CD14-positive monocyte (primary cell): Measurements from ENCODE around the gene TRIAP1. TPM values are rescaled to one million over a fixed set of nuclear protein-coding genes. Genes with fewer than 3 reads are reported as not detected.

Source experiments
- DNase-seq, 3 donors: peaks; one replicate each; pipeline ENCODE4 v3.0.0-alpha.2; 2011 to 2022
- H2AFZ ChIP-seq: 2 replicates; pipeline ENCODE4 v1.6.0; 2012; ENCODE audit warnings: mild to moderate bottlenecking, low read depth, low read length, inconsistent platforms; ENCODE audit not compliant: insufficient read depth, poor library complexity, severe bottlenecking
- H3K27ac ChIP-seq, 2 donors: 1 replicate in 1 of 2; 2 replicates in 1 of 2; pipeline ENCODE4 v1.5.1; 2012 to 2013; ENCODE audit warnings: low read length in 2 of 2, control low read depth in 1 of 2, inconsistent platforms in 1 of 2, low read depth in 1 of 2, mild to moderate bottlenecking in 1 of 2
- H3K27me3 ChIP-seq, 2 donors: one replicate each; pipeline versions ENCODE4 v1.6.0 to v1.6.1; 2011 to 2013; ENCODE audit warnings: low read length in 2 of 2; ENCODE audit not compliant: control insufficient read depth in 2 of 2, insufficient read depth in 2 of 2
- H3K36me3 ChIP-seq, 2 donors: replicated peaks in 1 of 2; 1 replicate in 1 of 2; 2 replicates in 1 of 2; pipeline versions ENCODE4 v1.5.1 to v1.6.1; 2012 to 2013; ENCODE audit warnings: low read length in 2 of 2, control low read depth in 1 of 2, inconsistent platforms in 1 of 2, mild to moderate bottlenecking in 1 of 2; ENCODE audit not compliant: insufficient read depth in 2 of 2, control insufficient read depth in 1 of 2
- H3K4me1 ChIP-seq, 2 donors: 1 replicate in 1 of 2; 2 replicates in 1 of 2; pipeline versions ENCODE4 v1.5.1 to v1.6.1; 2012 to 2013; ENCODE audit warnings: low read length in 2 of 2, control low read depth in 1 of 2, inconsistent platforms in 1 of 2, mild to moderate bottlenecking in 1 of 2, moderate library complexity in 1 of 2; ENCODE audit not compliant: insufficient read depth in 2 of 2, control insufficient read depth in 1 of 2
- H3K4me2 ChIP-seq: replicated peaks from 2 replicates; pipeline ENCODE3; 2012; ENCODE audit warnings: low read length, moderate library complexity, mild to moderate bottlenecking; ENCODE audit not compliant: poor library complexity, severe bottlenecking; ENCODE audit errors: extremely low read depth
- H3K4me3 ChIP-seq, 3 experiments: fragments of 200-600 bp in 1 of 3; sonication (generic) in 1 of 3; replicated peaks in 1 of 3; 1 replicate in 2 of 3; 2 replicates in 1 of 3; pipeline ENCODE4 v1.5.1; 2011 to 2013; ENCODE audit warnings: low read length in 3 of 3, mild to moderate bottlenecking in 3 of 3, control low read depth in 2 of 3, low read depth in 2 of 3, inconsistent platforms in 1 of 3, moderate library complexity in 1 of 3
- H3K79me2 ChIP-seq: 2 replicates; pipeline ENCODE4 v1.6.0; 2012; ENCODE audit warnings: mild to moderate bottlenecking, control low read depth, inconsistent platforms, low read length, moderate library complexity; ENCODE audit not compliant: insufficient read depth
- H3K9ac ChIP-seq: 2 replicates; pipeline ENCODE4 v1.6.0; 2017; ENCODE audit warnings: low read length, mild to moderate bottlenecking; ENCODE audit not compliant: insufficient read depth, poor library complexity, severe bottlenecking
- H3K9me3 ChIP-seq, 2 donors: replicated peaks in 1 of 2; 1 replicate in 1 of 2; 2 replicates in 1 of 2; pipeline versions ENCODE4 v1.5.1 to v1.6.1; 2012 to 2013; ENCODE audit warnings: low read length in 2 of 2, control low read depth in 1 of 2; ENCODE audit not compliant: control insufficient read depth in 1 of 2, insufficient read depth in 1 of 2
- H4K20me1 ChIP-seq: 2 replicates; pipeline ENCODE4 v1.6.0; 2012; ENCODE audit warnings: mild to moderate bottlenecking, low read length, control low read depth, moderate library complexity; ENCODE audit not compliant: insufficient read depth
- H3K27ac Mint-ChIP-seq, 7 donors: one replicate each; pipeline ENCODE4 v1.8.0; 2020; ENCODE audit warnings: mild to moderate bottlenecking in 7 of 7, mixed read lengths in 7 of 7, moderate library complexity in 6 of 7, inconsistent platforms in 2 of 7
- H3K27me3 Mint-ChIP-seq, 3 donors: one replicate each; pipeline ENCODE4 v1.8.0; 2021 to 2022; ENCODE audit warnings: low read depth in 3 of 3, mild to moderate bottlenecking in 3 of 3, mixed read lengths in 3 of 3, moderate library complexity in 3 of 3, inconsistent platforms in 1 of 3
- H3K36me3 Mint-ChIP-seq, 2 donors: one replicate each; pipeline ENCODE4 v1.8.0; 2020; ENCODE audit warnings: mixed read lengths in 2 of 2, inconsistent platforms in 1 of 2, mild to moderate bottlenecking in 1 of 2
- H3K4me1 Mint-ChIP-seq: one replicate; pipeline ENCODE4 v1.8.0; 2020; ENCODE audit warnings: mild to moderate bottlenecking, mixed read lengths
- H3K4me3 Mint-ChIP-seq, 2 donors: one replicate each; pipeline ENCODE4 v1.8.0; 2020; ENCODE audit warnings: mild to moderate bottlenecking in 2 of 2, mixed read lengths in 2 of 2, moderate library complexity in 1 of 2
- H3K9me3 Mint-ChIP-seq, 7 donors: one replicate each; pipeline ENCODE4 v1.8.0; 2020 to 2022; ENCODE audit warnings: mixed read lengths in 7 of 7, mild to moderate bottlenecking in 6 of 7, moderate library complexity in 6 of 7, inconsistent platforms in 2 of 7
- WGBS: methylation state at CpG from one replicate; pipeline ENCODE4 v1.1.5; 2013; ENCODE audit warnings: missing lambda C conversion rate; ENCODE audit not compliant: insufficient coverage; 5-methylcytosine and 5-hydroxymethylcytosine counted together
- intact Hi-C, 2 donors: fragments of 100-400 bp; cut with micrococcal nuclease; formaldehyde crosslinking; loops; one replicate each; pipeline versions ENCODE4 v1.15.0 to v1.15.1; 2023
- polyA plus RNA-seq, 3 donors: library from polyadenylated mRNA; depleted of rRNA in 1 of 3; unstranded in 2 of 3; stranded (reverse) in 1 of 3; fragments of 300-500 nt in 2 of 3; fragments of >200 nt in 1 of 3; fragmentation: Illumina TruSeq in 2 of 3; gene quantifications; 1 replicate in 2 of 3; 2 replicates in 1 of 3; pipeline ENCODE4 v1.2.3, GENCODE V29; 2012 to 2021
- TF ChIP-seq, protein P1 (sequence below): fragments of 200-600 bp; IDR thresholded peaks from one replicate; pipeline ENCODE4 v1.8.0; 2022; ENCODE audit warnings: antibody characterized with exemption, mild to moderate bottlenecking

TRIAP1 gene
- polyA plus RNA-seq, 3 donors = 11.3 to 61.9 (median 57.0) TPM

DNA sequence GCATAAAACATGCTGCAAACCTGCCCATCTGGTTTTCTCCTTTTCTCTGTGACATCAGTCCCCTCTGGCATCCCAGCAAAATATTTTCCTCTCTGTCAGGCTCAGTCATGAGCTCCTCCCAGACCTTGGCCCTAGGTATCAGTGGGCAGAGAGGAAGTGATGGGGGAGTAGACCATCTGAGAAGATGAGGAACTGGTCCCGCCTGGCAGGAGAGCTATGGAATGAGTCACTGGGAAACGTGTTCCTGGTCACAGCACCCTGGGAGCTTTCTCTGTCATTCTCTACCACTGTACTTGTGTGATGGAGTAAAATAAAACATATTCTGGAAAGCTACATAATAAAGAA, 28.4 kb upstream of the TRIAP1 start:
- Mint-ChIP-seq H3K27ac (peak overlapping the region in 2 of 7 donors; percentile 10 to 32), H3K4me3 (no peak overlapping the region), H3K27me3 (peaks cover 0 to 1% (median 0%) of the 10 kb centered on the region in 3 donors), H3K36me3 (no peaks in the 10 kb centered on the region), H3K4me1 (peaks cover 12% of the 10 kb centered on the region), H3K9me3 (peaks cover 0 to 2% (median 0%) of the 10 kb centered on the region in 7 donors)
- WGBS = no CpG with 5 or more reads among the region's 2 CpGs
- intact Hi-C loops = no loop called here
- no peaks in the 10 kb centered on the region for H3K9me3 ChIP-seq
- H3K79me2 ChIP-seq = peaks cover 10% of the 10 kb centered on the region
- no peaks in the 10 kb centered on the region for H4K20me1 ChIP-seq
- no peak overlapping the region for H2AFZ ChIP-seq
- no peak overlapping the region for H3K27ac ChIP-seq
- TF ChIP-seq, protein P1, sequence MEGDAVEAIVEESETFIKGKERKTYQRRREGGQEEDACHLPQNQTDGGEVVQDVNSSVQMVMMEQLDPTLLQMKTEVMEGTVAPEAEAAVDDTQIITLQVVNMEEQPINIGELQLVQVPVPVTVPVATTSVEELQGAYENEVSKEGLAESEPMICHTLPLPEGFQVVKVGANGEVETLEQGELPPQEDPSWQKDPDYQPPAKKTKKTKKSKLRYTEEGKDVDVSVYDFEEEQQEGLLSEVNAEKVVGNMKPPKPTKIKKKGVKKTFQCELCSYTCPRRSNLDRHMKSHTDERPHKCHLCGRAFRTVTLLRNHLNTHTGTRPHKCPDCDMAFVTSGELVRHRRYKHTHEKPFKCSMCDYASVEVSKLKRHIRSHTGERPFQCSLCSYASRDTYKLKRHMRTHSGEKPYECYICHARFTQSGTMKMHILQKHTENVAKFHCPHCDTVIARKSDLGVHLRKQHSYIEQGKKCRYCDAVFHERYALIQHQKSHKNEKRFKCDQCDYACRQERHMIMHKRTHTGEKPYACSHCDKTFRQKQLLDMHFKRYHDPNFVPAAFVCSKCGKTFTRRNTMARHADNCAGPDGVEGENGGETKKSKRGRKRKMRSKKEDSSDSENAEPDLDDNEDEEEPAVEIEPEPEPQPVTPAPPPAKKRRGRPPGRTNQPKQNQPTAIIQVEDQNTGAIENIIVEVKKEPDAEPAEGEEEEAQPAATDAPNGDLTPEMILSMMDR = no peak
- H3K4me1 ChIP-seq = peaks cover 9 to 14% of the 10 kb centered on the region in 2 donors
- no peaks in the 10 kb centered on the region for H3K36me3 ChIP-seq
- H3K4me2 ChIP-seq = no peak overlapping the region
- H3K27me3 ChIP-seq = no peaks in the 10 kb centered on the region
- peak; percentile 57 to 85 (median 68) for DNase-seq
- no peak overlapping the region for H3K9ac ChIP-seq
- H3K4me3 ChIP-seq = no peak overlapping the region

DNA sequence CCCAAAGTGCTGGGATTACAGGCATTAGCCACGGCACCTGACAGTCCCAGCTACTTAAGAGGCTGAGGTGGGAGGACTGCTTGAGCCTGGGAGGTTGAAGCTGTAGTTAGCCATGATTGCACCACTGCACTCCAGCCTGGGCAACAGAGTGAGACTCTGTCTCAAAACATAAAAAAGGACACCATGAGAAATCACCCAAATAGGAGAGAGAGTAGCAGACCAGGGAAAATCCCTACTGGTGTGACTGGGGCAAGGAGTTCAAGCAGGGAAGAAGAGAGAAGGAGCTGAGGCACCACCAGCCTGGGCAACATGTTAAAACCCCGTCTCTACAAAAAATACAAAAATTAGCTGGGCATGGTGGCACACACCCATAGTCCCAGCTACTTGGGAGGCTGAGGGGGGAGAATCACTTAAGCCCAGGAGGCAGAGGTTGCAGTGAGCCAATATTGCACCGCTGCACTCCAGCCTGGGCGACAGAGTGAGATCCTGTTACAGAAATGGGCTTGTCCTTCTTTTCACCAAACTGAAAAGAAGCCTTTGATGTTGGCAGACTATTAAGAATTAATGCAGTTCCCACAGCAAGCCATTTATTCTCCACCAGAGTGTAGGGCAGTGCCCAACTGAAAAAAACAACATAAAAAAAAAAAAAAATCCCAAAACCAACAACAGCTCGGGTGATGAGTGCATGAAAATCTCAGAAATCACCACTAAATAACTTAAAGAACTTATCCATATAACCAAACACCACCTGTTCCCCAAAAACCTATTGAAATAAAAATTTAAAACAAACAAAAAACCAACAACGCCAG, 27.8 kb upstream of the TRIAP1 start:
- Histone ChIP-seq H3K36me3 (no peaks in the 10 kb centered on the region), H3K9ac (no peak overlapping the region), H3K4me3 (no peak overlapping the region), H2AFZ (no peak overlapping the region), H3K4me2 (no peak overlapping the region), H3K79me2 (peaks cover 15% of the 10 kb centered on the region), H3K27me3 (no peaks in the 10 kb centered on the region), H3K9me3 (no peaks in the 10 kb centered on the region), H3K27ac (no peak overlapping the region), H3K4me1 (peaks cover 9 to 14% of the 10 kb centered on the region in 2 donors), H4K20me1 (peaks cover under 1% of the 10 kb centered on the region)
- Mint-ChIP-seq H3K27ac (peak overlapping the region in 2 of 7 donors; percentile 10 to 54), H3K4me3 (no peak overlapping the region), H3K36me3 (no peaks in the 10 kb centered on the region), H3K9me3 (peaks cover 0 to 2% (median 0%) of the 10 kb centered on the region in 7 donors), H3K27me3 (peaks cover 0 to 1% (median 0%) of the 10 kb centered on the region in 3 donors), H3K4me1 (peaks cover 12% of the 10 kb centered on the region)
- 87% methylated on average over 3 of the region's 6 CpGs for WGBS
- DNase-seq = no peak
- intact Hi-C loops = no loop called here
- TF ChIP-seq, protein P1 = no peak
